HG03520 (cell line): Measurements from ENCODE around the gene LRRC37A.
A peak's percentile ranks its signal among the peaks of the same experiment; 100 is the strongest.
"Not testable (repeated sequence)": the region's sequence is repeated elsewhere in the genome, so short reads cannot be mapped to it uniquely, and the experiment has no call there.

Source experiments
- ATAC-seq: cut with Tn5 transposase; IDR thresholded peaks from one replicate; pipeline ENCODE4 v1.9.1; 2021; ENCODE audit warnings: mild to moderate bottlenecking, moderate library complexity; ENCODE audit not compliant: unreplicated experiment

LRRC37A gene

DNA sequence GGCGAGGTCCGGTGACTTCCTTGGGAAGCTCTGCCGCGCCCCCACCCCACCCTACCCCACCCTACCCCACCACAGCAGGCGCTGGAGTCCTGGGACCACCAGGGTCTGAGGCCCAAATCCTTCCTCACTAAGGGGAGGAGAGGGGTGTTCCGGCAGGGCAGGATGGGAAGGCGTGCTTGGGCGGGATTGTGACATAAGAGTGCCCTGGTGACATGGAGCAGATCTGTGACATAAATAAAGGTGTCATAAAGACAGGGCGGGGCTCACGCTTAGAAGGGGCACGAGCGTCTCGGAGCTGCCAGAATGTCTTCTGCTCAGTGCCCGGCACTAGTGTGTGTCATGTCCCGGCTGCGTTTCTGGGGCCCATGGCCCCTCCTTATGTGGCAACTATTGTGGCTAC lies at the start of gene LRRC37A:
Gene LRRC37A (plus strand): TSS at position 301 of the 400 bp plus-strand sequence. CDS start 3 bp downstream, at position 304.
- ATAC-seq: not testable (repeated sequence)

DNA sequence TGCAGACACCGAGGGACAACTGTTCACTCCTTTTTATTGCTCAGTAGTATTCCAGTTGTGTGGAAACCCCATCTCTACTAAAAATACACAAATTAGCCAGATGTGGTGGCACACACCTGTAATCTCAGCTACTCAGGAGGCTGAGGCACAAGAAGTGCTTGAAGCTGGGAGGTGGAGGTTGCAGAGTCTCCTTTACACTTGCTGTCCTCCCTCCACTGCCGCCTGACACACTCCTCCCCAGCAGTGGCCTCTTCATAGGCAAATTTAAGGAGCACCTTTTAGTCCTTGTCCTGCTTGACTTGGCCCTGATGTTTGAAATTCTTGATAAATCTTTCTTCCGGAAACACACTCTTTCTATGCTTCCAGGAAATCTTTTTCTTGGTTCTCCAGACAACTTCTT lies 45.8 kb upstream of the LRRC37A start:
- ATAC-seq: not testable (repeated sequence)

DNA sequence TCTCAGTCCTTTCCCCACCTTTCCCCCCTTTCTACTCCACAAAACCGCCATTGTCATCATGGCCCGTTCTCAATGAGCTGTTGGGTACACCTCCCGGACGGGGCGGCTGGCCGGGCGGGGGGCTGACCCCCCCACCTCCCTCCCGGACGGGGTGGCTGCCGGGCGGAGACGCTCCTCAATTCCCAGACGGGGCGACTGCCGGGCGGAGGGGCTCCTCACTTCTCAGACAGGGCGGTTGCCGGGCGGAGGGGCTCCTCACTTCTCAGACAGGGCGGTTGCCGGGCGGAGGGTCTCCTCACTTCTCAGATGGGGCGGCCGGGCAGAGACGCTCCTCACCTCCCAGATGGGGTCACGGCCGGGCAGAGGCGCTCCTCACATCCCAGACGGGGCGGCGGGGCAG lies 42.1 kb upstream of the LRRC37A start:
- ATAC-seq: not testable (repeated sequence)

DNA sequence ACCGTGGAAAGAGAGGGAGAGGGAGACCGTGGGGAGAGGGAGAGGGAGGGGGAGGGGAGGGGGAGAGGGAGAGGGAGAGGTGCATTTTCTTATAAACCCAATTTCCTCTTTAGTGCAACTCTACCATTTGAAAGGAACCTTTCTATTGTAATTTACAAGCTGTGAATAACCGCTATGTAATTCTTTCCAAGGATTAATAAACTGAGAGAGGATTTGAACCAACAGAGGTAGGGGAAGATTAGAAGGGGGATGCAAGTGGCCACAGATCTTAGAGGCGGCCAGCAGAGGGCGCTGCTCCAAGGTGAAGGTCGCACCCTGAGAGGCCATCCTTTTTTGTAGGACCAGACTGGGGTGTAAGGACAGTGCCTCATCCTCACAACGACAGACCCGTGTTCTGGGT lies 41.2 kb upstream of the LRRC37A start:
- not testable (repeated sequence) for ATAC-seq

DNA sequence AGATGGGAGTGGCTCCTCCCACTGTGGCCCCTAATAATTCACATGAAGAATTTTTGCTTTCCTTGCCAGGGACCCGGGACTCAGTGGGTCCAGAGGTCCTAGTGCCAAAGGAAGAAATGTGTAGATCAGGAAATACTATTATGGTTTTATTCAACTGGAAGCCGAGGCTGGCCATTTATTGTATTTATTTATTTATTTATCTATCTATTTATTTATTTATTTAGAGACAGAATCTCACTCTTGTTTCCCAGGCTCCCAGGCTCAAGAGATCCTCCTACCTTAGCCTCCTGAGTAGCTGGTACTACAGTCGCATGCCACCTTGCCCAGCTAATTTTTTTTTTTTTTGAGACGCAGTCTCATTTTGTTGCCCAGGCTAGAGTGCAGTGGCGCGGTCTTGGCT lies 40.7 kb upstream of the LRRC37A start:
- ATAC-seq: not testable (repeated sequence)

DNA sequence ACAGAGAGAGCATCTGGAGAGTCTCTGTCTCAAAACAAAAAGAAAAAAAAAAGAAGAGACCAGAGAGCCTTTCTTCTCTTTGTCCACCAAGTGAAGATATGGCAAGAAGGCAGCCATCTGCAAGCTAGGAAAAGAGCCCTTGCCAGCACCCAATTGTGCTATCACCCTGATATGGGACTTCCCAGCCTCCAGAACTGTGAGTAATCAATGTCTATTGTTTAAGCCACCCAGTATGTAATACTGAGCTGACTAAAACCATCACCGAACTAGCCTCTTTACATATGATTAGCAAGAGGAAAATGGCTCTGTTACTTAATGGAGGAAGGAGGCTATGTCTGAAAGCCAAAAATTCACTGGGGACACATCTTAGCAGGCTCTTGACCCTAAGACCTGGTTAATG lies 38.6 kb upstream of the LRRC37A start:
- ATAC-seq: not testable (repeated sequence)

DNA sequence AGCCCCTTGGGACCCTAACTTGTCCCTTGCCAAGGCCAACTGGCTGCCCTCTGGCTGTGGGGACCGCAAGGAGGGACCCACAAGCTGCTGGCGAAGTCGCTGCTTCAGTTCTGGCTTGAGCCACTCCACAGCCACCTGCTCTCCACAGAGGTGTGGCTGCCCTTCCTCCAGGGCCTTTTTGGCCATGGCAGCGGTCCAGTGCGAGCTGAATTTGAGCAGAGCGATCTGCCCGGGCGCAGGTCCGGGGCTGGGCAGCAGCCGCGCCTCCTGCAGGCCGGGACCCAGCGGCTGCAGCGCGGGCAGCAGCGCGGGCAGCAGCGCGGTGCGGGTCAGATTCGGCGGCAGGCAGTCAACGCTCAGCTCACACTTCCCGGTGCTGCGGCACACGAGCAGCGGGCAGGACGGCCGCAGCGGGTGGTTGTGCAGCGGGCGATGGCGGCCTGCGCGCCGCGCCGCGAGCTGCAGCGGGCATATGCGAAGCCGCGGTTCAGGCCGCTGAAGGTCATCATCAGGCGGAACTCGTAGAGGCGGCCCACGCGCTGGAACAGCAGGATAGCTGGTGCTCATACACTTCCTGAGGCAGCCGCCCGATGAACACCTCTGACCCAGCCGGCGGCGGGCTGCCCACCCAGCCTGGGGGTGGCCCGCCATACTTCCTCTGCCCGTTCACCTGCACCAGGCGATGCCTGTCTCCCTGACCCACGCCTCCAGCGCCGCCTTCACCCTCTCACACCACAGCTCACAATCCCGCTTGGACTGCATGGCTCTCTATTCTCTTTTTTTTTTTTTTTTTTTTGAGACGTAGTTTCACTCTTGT lies 34.9 kb upstream of the LRRC37A start:
- not testable (repeated sequence) for ATAC-seq

DNA sequence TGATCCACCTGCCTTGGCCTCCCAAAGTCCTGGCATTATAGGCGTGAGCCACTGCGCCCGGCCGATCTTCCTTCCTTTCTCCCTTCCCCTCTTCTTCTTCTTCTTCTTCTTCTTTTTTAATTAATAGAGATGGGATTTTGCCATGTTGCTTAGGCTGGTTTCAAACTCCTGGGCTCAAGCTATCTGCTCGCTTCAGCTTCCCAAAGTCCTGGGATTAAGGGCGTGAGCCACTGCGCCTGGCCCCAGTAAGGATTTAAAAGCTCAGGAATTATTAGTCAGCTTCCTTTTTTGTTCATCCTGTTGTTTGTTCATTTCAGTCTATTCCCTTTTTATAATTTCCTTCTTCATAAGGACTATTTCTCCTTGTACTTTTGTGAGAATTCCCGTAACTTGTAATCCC lies 32.7 kb upstream of the LRRC37A start:
- ATAC-seq: no peak

DNA sequence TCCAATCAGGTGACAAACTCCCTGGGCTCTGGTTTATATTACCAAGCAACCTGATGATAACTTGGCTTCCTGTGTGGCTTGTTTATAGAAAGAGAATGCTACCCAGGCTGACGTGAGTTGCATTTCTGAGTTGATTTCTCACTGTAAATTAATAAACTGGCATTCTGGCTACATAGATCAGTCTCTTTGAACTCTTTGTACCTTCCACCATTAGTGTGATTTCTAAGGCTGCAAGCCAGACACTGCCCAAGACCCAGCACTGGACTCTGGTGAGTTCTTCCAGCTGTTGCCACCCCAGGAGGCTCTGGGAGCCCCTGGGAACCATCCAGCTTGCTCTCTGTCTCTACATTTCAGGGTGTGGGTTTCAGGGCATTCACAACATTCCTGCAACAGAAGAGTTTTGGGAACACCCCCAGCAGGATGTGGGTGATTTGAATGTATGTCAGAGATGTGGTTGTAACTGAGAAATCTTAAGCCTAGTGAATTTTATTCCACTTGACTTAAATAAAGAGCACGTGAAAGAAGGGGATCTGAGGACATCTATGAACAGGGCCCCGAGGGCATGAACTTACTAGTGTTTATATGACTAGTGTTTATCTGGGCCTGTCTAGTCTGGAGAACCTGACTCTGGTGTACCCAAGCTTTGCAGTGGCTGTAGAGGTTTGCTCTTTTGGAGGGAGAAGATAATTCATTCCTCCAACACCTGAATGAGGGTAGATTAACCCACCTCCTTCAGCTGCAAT lies 30.3 kb upstream of the LRRC37A start:
- no peak for ATAC-seq

DNA sequence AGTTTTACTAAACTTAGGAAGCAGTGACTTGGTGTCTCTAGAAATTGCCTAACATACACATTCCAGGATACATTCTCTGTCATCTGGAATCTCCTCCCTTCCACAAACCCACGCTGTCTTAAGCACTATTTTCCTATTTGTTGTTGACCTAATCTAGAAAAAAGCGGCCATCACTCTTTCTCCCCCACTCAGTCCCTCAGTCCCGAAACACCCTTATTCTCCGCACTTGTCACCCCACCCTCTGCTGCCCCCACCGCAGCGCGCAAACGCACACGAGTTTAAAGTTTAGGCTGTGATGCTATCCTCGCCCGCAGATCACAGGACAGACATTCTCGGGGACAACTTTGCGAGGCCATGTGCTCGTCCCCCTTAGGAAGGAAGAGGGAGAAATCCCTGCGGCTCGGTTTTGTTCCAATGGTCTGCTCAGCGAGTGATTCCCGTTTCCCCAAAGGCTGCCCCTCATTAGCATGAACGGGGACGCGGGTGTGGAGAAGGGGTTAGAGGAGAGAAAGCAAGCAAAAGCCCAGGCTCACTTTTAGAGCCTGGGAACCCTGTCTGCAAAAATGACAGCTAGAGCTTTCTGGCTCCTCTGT lies 28.8 kb upstream of the LRRC37A start:
- ATAC-seq: not testable (repeated sequence)

DNA sequence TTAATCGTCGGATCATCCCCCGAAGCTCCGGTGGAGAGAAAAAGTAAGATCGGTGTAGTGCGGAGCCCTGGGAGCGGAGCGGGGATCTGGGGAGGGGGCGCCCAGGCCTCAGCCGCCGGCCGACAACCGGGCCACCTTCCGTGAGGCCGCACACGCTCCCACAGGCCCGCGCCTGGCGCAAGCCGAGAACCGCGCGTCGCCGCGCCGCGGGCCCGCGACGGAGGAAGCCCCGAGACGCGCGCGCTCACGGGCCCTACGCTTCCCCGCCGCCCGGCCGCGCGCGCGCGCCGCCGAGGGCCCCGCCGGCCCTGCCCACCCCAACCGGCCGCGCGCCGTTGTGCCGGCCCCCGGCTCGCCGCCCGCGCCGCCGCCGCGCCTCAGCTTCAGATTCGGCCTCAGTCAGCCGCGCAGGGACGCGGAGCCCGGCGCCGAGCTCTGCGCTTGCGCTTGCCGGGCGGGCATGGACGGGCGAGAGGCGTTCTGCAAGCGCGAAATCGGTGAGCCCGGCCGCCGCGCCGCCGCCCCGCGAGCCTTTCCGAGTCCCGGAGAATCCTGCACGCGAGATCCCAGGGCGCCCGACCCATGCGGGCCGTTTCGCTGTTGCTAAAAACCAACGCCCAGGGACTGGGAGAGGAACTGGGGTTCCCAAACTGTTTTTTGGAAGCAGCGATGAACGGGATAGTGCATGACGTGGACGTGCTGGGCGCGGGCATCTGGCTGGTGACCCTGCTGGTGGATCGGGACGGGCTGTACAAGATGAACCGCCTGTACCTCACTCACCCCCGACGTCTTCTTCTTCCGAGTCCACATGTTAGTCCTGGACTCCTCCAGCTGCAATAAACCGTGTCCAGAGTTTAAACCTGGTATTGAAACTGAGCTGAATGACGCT lies 28.0 kb upstream of the LRRC37A start:
- peak; percentile 84 for ATAC-seq

DNA sequence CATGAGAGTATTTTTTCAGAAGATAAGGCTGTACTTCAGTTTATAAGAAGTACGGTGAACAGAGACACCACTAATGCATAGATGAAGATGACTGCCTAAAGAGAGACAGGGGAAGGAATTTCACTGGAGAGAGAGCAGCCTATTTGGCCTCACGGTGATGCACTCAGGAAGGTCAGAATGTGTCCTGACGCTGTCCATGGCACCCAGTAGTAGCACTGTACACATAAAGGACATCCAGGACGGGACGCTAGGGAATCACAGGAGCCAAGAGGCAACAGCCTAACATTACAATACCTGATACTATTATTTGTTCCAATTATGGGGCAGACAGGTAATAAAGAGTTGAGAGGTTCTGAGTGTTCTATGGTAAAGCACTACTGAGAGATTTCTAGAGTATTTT lies 24.9 kb upstream of the LRRC37A start:
- ATAC-seq: no peak

DNA sequence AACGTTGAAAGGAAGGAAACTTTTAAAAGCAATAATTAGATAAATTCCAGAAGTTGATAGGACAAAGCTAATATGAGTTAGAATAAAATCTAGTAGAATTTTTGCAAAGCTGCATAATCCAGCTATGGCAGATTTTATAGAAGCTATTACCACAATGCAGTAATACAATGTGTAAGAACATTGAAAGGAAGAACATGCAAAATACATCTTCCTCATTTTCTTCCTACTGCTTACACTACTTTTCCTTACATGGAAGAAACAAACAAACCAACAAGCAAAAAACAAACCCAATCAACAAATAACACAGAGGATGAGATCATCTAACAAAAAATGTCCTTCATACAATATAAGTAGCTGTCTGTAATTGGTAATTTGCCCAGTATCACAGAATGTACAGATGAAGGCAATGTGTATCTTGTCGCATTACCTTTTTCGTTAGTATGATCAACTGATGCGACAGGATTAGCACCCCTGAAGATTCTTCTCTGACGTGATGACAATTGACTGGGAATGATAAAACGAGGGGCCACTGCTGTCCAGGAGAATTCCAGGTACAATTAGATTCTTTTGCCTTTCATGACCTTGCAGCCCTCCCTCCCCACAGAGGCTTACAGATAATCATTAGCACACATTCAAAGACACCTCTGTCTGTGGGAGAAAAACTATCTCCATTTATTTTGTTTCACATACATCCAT lies 21.2 kb upstream of the LRRC37A start:
- ATAC-seq: no peak

DNA sequence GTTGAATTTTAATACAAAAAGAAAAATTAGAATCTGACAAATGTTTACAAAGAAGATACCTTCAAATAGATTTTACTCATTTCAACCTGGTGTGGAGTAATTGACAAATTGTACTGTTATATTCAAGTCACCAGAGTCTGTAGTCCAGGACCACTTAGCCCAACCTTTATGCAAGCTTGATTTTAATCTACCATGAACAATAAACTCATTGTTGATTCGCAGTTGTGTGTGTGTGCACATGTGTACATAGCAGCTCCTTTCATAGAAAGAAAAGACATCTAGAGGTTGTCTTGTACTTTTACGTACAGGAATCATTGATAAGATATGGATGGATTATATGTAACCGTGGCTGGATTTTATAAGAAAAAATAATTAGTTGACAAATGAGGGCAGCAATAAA lies 20.7 kb upstream of the LRRC37A start:
- no peak for ATAC-seq

DNA sequence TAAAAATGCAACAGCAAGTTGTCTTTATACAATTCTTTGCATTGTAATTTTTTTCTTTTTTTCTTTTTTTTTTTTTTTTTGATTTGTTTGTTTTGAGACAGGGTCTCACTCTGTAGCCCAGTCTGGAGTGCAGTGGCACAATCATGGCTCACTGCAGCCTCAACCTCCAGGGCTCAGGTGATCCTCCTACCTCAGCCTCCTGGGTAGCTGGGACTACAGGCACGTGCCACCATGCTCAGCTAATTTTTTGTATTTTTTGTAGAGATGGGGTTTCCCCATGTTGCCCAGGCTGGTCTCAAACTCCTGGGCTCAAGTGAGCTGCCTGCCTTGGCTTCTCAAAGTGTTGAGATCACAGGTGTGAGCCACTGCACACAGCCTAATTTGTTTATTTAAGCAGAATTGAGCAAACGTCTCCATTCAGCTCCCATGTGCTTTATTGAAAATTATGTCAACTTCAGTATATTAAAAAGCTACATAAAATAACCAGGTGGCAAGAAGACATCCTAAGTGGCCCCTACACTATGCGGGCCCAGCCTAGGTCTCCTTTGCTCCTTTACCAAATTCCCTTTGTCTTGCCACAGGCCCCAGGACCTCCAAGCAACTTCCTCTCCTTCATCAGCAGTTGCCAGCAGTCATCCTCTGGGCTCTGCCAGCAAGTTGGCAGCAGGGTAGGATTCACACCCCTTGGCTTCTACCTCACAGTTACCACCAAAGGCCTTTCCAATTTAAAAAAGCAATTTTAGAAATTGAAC lies 18.0 kb upstream of the LRRC37A start:
- not testable (repeated sequence) for ATAC-seq

DNA sequence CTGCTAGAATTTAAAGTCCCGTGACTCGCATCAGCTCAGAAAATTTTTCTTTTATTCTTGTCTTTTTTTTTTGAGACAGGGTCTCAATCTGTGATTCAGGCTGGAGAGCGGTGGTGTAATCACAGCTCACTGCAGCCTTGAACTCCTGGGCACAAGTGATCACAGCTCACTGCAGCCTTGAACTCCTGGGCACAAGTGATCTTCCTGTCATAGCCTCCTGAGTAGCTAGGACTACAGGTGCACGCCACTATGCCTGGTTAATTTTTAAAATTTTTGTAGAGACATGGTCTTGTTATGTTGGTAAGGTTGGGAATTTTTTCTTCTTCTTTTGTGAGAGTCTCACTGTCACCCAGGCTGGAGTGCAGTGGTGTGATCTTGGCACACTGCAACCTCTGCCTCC lies 13.6 kb upstream of the LRRC37A start:
- not testable (repeated sequence) for ATAC-seq

DNA sequence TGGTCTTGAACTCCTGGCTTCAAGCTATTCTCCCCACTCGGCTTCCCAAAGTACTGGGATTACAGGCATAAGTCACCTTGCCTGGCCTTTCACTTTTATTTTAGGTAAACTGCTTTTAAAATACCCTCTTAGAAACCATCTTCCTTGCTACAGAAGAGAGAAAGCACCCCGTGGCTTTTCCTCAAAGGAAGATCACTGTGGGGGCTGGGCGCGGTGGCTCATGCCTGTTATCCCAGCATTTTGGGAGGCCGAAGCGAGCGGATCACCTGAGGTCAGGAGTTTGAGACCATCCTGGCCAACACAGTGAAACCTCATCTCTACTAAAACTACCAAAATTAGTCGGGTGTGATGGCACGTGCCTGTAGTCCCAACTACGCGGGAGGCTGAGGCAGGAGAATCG lies 12.3 kb upstream of the LRRC37A start:
- ATAC-seq: not testable (repeated sequence)

DNA sequence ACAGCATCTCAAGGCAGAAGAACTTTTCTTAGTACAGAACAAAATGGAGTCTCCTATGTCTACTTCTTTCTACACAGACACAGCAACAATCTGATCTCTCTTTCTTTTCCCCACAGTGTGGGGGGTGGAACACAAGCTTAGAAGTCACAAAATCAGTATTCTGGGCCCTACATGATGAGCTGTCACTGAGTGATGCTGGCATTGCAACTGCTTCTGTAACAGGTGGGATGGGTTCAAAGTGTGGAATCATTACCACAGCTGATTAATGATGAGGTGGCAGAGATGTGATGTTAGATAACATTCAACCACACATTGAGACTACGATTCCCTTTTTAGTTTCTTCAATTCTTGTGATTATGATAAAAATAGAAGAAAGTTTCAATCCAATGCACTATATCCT lies 10.5 kb upstream of the LRRC37A start:
- not testable (repeated sequence) for ATAC-seq

DNA sequence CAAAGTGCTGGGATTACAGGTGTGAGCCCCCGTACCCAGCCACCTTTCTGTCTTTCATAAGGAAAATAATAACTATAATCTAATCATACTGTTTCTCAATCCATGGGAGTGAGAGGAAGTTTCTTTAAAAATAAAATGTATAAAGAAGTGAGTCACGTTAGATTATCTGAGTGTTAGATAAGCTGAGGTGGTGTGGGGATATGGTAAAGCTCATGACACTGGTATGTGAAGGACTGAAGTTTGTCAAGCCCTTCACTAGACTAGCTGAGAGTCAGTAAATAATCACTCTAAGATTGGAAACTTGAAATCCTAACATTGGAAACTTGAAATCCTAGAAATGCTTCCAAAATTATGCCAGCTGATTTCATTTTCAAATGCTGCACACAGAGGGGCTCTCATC lies 9.4 kb upstream of the LRRC37A start:
- not testable (repeated sequence) for ATAC-seq
